Activated T-helper 1 cell treated with anti-CD3 and anti-CD28 coated beads, Interleukin-12 subunit alpha, Interleukin-12 subunit beta, Interleukin-2, Interleukin-4 antibody, amounts not matched to agents 30 ng/mL and 10 ng/mL and 1 ng/mL, durations not matched to agents 14 hours and 24 hours and 36 hours (primary cell): ENCODE measurements around the gene SNX32. TPM values are rescaled to one million over a fixed set of nuclear protein-coding genes. Genes with fewer than 3 reads are reported as not detected.

Source experiments
- DNase-seq: peaks from one replicate; pipeline ENCODE4 v3.0.0; 2021; ENCODE audit warnings: low spot score
- H3K27ac Mint-ChIP-seq: one replicate; pipeline ENCODE4 v1.8.0; 2021; ENCODE audit warnings: mild to moderate bottlenecking, mixed read lengths
- H3K27me3 Mint-ChIP-seq: one replicate; pipeline ENCODE4 v1.8.0; 2022; ENCODE audit warnings: mild to moderate bottlenecking, moderate library complexity, mixed read lengths; ENCODE audit not compliant: insufficient read depth
- H3K36me3 Mint-ChIP-seq: one replicate; pipeline ENCODE4 v1.8.0; 2021; ENCODE audit warnings: low read depth, mixed read lengths
- H3K4me1 Mint-ChIP-seq: one replicate; pipeline ENCODE4 v1.8.0; 2021; ENCODE audit warnings: low read depth, mixed read lengths
- H3K4me3 Mint-ChIP-seq: one replicate; pipeline ENCODE4 v1.8.0; 2021; ENCODE audit warnings: mild to moderate bottlenecking, moderate library complexity, mixed read lengths
- H3K9me3 Mint-ChIP-seq: one replicate; pipeline ENCODE4 v1.8.0; 2021; ENCODE audit warnings: mixed read lengths
- intact Hi-C: fragments of 100-400 bp; cut with micrococcal nuclease; formaldehyde crosslinking; loops from one replicate; pipeline ENCODE4 v1.15.1; 2024
- total RNA-seq: library from RNA; stranded (reverse); gene quantifications from 2 replicates; pipeline ENCODE4 v1.2.3, GENCODE V29; 2022

The SNX32 gene
- total RNA-seq, 1 donor from 2014 or later = 1.6 TPM

GRCh38 chr11:65850217-65851082, 16.7 kb downstream of the SNX32 start:
- DNase-seq = no peak
- Mint-ChIP-seq H3K4me1 (peaks cover 23% of the 10 kb centered on the region), H3K27ac (no peak overlapping the region), H3K9me3 (peaks cover 9% of the 10 kb centered on the region), H3K4me3 (no peak overlapping the region), H3K36me3 (peaks cover 39% of the 10 kb centered on the region), H3K27me3 (peaks cover 1% of the 10 kb centered on the region)
- intact Hi-C loops = loop anchor here (10.0 kb wide), 2 partner anchors 494 to 1554 kb away; partner anchors contain the start of genes B4GAT1, BRMS1, PPP1CA and TBC1D10C

GRCh38 chr11:65851083-65851579, 17.4 kb downstream of the SNX32 start:
- no peak for DNase-seq
- no peak overlapping the region for H3K27ac Mint-ChIP-seq
- H3K9me3 Mint-ChIP-seq = peaks cover 9% of the 10 kb centered on the region
- peaks cover 46% of the 10 kb centered on the region for H3K36me3 Mint-ChIP-seq
- intact Hi-C loops = loop anchor here (10.0 kb wide), 2 partner anchors 494 to 1554 kb away; partner anchors contain the start of genes B4GAT1, BRMS1, PPP1CA and TBC1D10C
- peaks cover 29% of the 10 kb centered on the region for H3K4me1 Mint-ChIP-seq
- no peak overlapping the region for H3K4me3 Mint-ChIP-seq
- H3K27me3 Mint-ChIP-seq = peaks cover 1% of the 10 kb centered on the region

DNA sequence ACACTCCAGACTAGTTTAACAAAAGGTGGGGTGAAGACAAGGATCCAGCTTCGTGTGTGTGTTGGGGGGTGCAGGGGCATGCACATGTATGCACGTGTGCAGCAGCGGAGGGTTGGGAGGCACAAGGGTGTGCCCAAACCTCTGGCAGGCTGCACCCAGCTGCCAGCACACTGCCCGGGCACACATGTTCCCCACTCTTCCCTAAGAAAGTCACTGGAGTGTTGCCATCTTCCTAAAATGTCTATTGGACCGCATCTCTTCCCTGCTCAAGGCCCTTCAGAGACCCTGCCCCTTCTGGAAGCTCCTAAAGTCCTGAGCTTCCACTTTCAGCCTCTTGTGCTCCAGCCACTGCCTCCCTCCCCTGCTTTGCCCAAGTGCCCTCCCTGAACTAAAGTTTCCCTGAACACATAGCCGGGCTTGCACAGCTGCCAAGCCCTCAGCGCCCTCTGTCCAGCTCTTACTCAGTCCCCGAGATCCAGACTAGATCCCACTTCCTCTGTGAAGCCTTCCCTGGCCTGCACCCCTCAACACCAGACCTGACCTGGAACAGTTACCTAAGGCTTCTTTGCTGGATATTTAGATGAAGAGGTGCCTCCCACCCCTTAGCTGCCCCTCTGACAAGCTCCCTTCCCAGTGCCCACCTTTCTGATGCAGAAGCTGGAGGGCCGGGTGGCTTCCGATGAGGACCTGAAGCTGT, 18.2 kb downstream of the SNX32 start:
- Mint-ChIP-seq H3K27ac (no peak overlapping the region), H3K4me1 (peaks cover 37% of the 10 kb centered on the region), H3K4me3 (no peak overlapping the region), H3K27me3 (peaks cover 1% of the 10 kb centered on the region), H3K36me3 (peaks cover 54% of the 10 kb centered on the region), H3K9me3 (peaks cover 9% of the 10 kb centered on the region)
- no peak for DNase-seq
- intact Hi-C loops = loop anchor here (10.0 kb wide), 2 partner anchors 493 to 1553 kb away; partner anchors contain the start of genes B4GAT1, BRMS1, PPP1CA and TBC1D10C

DNA sequence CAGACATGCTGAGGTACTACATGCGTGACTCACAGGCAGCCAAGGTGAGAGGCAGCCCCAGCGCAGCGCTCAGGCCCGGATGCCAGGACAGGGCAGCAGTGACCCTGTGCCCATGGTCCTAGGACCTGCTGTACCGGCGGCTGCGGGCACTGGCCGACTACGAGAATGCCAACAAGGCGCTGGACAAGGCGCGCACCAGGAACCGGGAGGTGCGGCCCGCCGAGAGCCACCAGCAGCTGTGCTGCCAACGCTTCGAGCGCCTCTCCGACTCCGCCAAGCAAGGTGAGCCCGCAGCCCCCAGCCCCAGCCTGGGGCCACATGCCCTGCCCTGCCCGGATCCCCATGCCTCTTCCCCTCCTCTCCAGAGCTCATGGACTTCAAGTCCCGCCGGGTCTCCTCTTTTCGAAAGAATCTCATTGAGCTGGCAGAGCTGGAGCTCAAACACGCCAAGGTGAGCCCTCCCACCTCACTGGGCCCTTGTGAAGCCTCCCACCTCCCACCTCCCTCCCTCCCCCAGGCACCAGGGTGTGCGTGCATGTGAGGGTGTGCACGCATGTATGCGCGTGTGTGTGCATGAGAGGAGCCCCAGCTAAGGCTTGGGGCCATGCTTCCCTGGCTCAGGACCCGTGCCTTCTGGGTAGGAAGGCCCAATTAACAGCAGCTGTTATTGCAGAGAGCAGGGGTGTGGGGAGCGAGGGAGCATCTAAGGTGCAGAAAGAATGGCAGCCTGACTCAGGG, 18.9 kb downstream of the SNX32 start:
- no peak for DNase-seq

DNA sequence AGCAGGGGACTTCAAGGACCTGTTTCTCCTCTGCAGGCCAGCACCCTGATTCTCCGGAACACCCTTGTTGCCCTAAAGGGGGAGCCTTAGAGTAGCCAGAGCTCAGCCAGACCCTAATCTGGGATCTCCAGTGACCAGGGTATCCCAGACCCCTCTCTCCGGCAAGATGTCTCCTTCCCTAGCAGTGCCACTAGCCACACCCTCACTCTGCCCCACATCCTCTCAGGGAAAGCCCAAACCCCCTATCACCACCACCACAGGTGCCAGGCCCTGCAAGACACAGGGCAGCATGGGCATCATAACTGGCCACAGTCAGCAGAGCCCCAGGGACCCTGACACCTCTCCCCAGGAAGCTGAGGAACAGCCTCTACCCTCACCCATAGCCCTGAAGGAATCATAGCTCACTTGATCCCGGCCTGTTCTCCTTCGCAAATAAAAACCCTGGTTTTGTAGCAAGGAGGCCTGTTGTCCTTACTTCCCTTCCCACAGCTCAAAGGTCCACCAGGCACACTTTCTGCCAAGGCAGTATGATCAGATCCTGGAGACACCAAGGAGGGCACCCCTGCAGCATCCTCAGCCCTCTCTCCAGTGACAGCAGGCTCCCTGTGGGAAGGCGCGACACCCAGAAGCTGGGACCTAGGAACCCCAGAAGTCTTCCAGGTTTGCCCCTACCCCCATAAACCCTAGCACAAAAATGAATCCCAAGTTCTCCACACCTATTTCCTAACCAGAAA, 19.6 kb downstream of the SNX32 start:
- peaks cover 9% of the 10 kb centered on the region for H3K9me3 Mint-ChIP-seq
- H3K27me3 Mint-ChIP-seq = no peaks in the 10 kb centered on the region
- peaks cover 55% of the 10 kb centered on the region for H3K36me3 Mint-ChIP-seq
- intact Hi-C loops = loop anchor here (10.0 kb wide), 2 partner anchors 491 to 1551 kb away; partner anchors contain the start of genes B4GAT1, BRMS1, PPP1CA and TBC1D10C
- peaks cover 40% of the 10 kb centered on the region for H3K4me1 Mint-ChIP-seq
- DNase-seq = no peak
- H3K27ac Mint-ChIP-seq = peak overlapping the region; percentile 23
- H3K4me3 Mint-ChIP-seq = peak overlapping the region; percentile 7

More for the DNA sequence above, 18.9 kb downstream of the SNX32 start:
- Mint-ChIP-seq H3K27me3 (peaks cover under 1% of the 10 kb centered on the region), H3K27ac (no peak overlapping the region), H3K4me3 (no peak overlapping the region), H3K9me3 (peaks cover 9% of the 10 kb centered on the region), H3K4me1 (peaks cover 37% of the 10 kb centered on the region), H3K36me3 (peaks cover 55% of the 10 kb centered on the region)
- intact Hi-C loops = loop anchor here (10.0 kb wide), 2 partner anchors 492 to 1552 kb away; partner anchors contain the start of genes B4GAT1, BRMS1, PPP1CA and TBC1D10C

DNA sequence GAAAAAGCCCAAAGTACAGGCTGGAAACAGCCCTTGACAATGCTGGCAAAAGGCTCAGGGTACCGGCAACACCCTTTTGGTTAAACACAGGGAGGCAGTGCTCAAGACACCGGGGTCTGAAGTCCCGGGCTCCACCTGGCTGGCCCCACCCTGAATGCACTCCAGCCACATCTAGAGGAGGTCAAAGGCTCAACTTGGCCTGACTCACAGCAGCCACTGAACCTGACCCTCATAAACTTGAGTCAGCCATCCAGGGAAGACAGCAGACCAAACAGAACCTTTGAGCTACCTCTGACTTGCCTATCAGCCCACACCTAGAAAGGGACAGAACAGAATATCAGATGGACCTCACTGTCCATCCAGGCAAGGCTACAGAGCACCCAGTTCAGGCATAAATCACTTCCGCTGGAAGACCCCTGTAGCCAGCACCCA, 20.4 kb downstream of the SNX32 start:
- H3K4me3 Mint-ChIP-seq = peak overlapping the region; percentile 77
- H3K27me3 Mint-ChIP-seq = no peaks in the 10 kb centered on the region
- peaks cover 47% of the 10 kb centered on the region for H3K4me1 Mint-ChIP-seq
- H3K9me3 Mint-ChIP-seq = peaks cover 9% of the 10 kb centered on the region
- H3K27ac Mint-ChIP-seq = no peak overlapping the region
- no peak for DNase-seq
- peaks cover 55% of the 10 kb centered on the region for H3K36me3 Mint-ChIP-seq
- intact Hi-C loops = loop anchor here (10.0 kb wide), 2 partner anchors 491 to 1551 kb away; partner anchors contain the start of genes B4GAT1, BRMS1, PPP1CA and TBC1D10C

GRCh38 chr11:65854852-65855837, 21.4 kb downstream of the SNX32 start:
- intact Hi-C loops = loop anchor here (10.0 kb wide), 2 partner anchors 490 to 1550 kb away; partner anchors contain the start of genes B4GAT1, BRMS1, PPP1CA and TBC1D10C
- H3K27ac Mint-ChIP-seq = peak overlapping the region; percentile 34

GRCh38 chr11:65855927-65856363, 22.2 kb downstream of the SNX32 start:
- DNase-seq = no peak
- Mint-ChIP-seq H3K27ac (peak overlapping the region; percentile 80), H3K36me3 (peaks cover 56% of the 10 kb centered on the region), H3K4me3 (peak overlapping the region; percentile 98), H3K9me3 (peaks cover 9% of the 10 kb centered on the region), H3K4me1 (peaks cover 55% of the 10 kb centered on the region), H3K27me3 (no peaks in the 10 kb centered on the region)
- intact Hi-C loops = loop anchor here (10.0 kb wide), 2 partner anchors 489 to 1549 kb away; partner anchors contain the start of genes B4GAT1, BRMS1, PPP1CA and TBC1D10C

More at GRCh38 chr11:65854852-65855837, 21.4 kb downstream of the SNX32 start:
- Mint-ChIP-seq H3K4me1 (peaks cover 54% of the 10 kb centered on the region), H3K4me3 (peak overlapping the region; percentile 98), H3K27me3 (no peaks in the 10 kb centered on the region), H3K36me3 (peaks cover 55% of the 10 kb centered on the region), H3K9me3 (peaks cover 9% of the 10 kb centered on the region)
- no peak for DNase-seq

GRCh38 chr11:65856689-65857499, 23.1 kb downstream of the SNX32 start:
- Mint-ChIP-seq H3K9me3 (peaks cover 4% of the 10 kb centered on the region), H3K4me1 (peaks cover 55% of the 10 kb centered on the region), H3K27me3 (no peaks in the 10 kb centered on the region), H3K27ac (peak overlapping the region; percentile 80), H3K4me3 (peak overlapping the region; percentile 98), H3K36me3 (peaks cover 46% of the 10 kb centered on the region)
- intact Hi-C loops = loop anchor here (10.0 kb wide), 2 partner anchors 488 to 1548 kb away; partner anchors contain the start of genes B4GAT1, BRMS1, PPP1CA and TBC1D10C
- DNase-seq = peak; percentile 84

DNA sequence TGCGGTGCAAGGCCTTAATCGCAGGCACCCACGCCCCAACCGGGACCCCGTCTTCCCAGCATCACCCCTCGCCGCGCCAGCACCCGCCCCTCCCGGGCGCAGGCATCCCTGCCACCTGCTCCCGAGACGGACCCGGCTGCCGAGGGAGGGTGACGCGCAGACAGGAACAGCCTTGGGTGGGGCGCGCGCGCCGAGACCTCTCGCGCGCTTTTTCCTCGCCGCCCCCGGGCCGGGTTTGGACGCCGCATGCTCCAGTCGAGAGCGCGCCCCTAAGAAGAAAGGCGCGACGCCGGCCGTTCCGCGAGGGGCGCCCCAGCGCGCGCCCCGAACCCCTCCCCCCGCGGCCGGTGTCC, 23.7 kb downstream of the SNX32 start:
- DNase-seq = no peak
- Mint-ChIP-seq H3K4me1 (peaks cover 57% of the 10 kb centered on the region), H3K9me3 (no peaks in the 10 kb centered on the region), H3K4me3 (peak overlapping the region; percentile 98), H3K27me3 (no peaks in the 10 kb centered on the region), H3K36me3 (peaks cover 43% of the 10 kb centered on the region), H3K27ac (peak overlapping the region; percentile 80)
- intact Hi-C loops = loop anchor here (10.0 kb wide), 2 partner anchors 487 to 1547 kb away; partner anchors contain the start of genes B4GAT1, BRMS1, PPP1CA and TBC1D10C
